Fibroblast of skin of right biceps (primary cell): ENCODE data around the gene OR10J5.
"Not testable (repeated sequence)": the region's sequence is repeated elsewhere in the genome, so short reads cannot be mapped to it uniquely, and the experiment has no call there.

ENCODE experiments used
- DNase-seq: peaks from one replicate; pipeline ENCODE4 v3.0.0-alpha.2; 2013

OR10J5 gene, protein sequence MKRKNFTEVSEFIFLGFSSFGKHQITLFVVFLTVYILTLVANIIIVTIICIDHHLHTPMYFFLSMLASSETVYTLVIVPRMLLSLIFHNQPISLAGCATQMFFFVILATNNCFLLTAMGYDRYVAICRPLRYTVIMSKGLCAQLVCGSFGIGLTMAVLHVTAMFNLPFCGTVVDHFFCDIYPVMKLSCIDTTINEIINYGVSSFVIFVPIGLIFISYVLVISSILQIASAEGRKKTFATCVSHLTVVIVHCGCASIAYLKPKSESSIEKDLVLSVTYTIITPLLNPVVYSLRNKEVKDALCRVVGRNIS

DNA sequence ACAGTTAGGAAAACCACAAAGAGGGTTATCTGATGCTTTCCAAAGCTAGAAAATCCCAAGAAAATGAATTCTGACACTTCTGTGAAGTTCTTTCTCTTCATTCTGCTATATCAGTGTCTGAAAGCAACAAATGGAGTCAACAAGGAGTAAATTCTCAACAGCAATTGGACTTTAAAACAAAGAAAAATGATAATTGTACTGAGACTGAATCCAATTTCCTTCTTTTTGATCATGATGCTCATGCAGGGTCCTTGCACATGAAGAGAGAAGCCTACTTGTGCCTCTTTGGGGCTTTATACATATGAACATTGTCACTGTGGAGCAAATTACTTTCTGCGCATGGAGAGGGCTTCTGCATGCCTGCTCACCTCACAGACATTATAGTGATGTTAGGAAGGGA, at the start of gene OR10J5:
OR10J5 (minus strand) TSS at position 101 of the 400 bp plus-strand sequence; CDS start at position 101, 0 bp downstream.
- no peak for DNase-seq

DNA sequence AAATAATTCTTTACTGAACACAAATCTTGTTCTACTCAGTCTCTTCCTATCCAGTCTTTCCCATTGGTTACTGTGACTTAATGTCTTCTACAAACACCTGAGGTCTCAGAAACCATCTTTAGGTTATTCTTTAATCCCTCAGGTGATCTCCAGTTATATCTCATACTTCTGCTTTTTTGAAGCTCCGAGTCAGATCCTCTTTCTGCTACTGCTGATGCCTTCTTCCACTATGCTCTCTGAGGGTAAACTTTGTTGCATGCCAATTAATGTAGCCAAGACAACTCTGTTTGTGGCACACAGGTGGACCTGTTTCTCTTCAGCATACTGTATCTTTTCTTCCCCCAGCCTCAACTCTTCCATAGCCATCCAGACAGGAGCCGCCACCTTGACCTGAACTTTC, 48.7 kb upstream of the OR10J5 start:
- no peak for DNase-seq

DNA sequence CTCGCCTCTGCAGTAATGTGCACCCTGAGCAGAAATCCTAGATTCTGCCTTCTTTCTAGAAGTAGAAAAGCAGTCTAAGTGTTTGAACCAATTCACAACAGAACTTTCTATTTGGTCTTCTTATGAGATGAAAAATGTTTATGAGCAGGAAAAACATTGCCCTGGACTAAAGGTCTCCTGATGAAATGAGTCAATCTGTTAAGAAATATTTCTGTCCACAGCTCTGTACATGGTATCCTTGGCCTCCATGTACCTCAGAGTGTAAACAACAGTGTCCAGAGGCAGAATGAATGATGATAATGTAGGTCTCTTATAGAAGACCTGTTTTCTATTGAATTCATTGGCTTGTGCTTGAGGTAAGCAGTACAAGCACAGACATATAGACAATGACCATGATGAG, 45.6 kb upstream of the OR10J5 start:
- no peak for DNase-seq

DNA sequence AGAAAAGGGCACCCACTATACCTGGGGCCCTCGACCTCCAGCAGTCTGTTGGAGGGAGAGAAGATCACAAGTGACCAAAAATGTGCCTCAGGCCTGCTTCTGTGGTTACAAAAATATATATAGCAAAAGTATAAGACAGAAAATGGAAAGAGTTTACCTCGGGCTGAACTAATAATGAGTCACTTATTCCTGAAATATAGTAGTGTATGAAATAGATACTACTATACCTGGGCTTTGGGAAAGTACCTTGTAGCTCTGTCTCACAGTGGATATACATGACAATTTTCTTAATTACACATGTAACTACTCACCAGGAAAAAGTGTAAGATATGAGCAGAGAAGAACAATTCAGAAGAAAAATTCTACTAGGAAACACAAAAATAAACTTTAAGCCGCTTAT, 44.5 kb upstream of the OR10J5 start:
- DNase-seq: no peak

DNA sequence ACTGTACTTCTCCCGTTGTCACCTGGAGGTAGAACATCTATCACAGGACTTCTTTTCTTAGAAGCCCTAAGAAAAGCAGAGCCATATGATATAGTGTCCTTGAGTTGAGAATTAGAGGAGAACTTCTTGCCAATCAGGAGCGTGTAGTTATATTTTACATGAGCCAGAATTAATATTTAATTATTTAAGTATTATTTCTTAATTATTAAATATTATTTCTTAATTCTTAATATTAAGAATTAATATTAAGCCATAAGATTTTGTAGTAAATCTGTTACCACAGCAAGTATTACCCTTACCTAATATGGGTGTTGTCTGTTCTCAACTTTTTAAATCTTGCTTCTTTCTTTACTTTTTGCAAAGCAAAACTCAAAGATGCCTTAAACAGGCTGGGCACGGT, 41.6 kb upstream of the OR10J5 start:
- DNase-seq: no peak

DNA sequence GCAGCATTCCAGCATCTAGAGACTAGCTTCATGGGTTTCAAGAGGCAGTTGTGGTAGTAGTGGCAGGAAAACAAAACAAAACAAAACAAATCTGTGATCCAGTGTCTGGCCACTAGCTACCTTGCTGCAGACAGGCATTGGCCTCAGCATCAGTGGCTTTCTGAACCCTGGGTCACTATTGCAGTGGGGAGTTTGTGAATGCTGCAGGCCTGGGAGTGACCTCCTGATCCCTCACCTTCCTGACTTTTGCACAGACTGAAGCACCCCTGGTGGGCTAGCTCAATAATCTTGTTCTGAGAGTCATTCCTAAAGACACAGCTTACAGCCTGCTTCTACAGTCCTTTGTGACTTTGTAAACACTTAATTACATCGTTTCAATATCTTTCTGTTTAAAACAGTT, 26.9 kb upstream of the OR10J5 start:
- DNase-seq: no peak

DNA sequence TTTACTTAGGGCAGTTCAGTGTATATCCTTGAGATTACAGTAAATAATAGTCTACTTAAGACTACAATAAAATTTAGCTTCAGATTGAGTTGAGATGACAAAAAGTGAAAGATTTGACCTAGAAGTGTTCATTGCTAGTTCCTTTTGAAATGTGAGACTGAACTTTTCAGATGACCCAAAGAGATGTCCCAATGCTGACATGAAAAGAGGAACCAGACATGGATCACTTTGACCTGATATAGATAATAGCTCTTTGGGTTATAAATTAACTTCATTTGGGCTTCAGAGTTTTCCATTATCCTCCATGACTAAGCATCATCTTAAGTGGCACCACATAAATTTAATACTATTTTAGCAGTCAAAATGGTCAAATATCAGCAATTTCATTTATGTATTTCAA, 25.7 kb upstream of the OR10J5 start:
- no peak for DNase-seq

DNA sequence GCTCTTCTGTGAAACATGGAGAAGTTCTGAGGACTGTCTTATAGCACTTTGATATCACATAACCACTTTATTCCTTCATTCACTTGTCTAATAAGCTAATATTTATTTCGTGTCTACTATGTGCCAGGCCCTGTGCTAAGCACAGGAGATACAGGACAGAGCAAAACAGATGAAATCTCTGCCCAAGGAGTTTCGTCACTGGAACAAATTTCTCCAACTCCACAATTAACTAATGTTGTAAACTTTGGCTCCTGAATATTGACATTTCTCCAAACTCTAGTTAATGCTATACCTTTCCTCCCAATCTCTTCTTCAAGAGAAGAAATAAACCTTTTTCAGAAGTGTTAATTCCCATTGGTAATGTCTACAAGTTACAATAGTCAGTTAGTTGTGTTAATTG, 24.8 kb upstream of the OR10J5 start:
- DNase-seq: no peak

DNA sequence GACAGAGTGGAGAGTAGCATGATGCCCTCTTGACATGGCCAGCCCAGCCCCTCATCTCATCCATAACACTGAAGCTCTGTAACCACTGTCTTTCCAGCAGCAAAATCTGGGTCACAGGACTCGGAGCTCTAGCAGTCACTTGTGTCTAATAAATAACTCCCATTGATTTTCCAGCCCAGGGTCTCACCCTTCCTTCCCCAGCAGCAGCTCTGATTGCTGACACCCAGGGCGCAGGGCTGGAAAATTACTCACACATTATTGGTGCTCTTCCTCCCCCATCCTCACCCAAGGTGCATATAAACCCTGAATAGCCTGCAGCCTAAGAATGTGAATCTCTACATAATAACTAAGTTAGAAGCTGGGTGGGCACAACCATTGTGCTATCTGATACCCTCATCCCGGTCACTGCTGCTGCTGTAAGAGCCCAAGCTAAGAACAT, 21.1 kb upstream of the OR10J5 start:
- no peak for DNase-seq

DNA sequence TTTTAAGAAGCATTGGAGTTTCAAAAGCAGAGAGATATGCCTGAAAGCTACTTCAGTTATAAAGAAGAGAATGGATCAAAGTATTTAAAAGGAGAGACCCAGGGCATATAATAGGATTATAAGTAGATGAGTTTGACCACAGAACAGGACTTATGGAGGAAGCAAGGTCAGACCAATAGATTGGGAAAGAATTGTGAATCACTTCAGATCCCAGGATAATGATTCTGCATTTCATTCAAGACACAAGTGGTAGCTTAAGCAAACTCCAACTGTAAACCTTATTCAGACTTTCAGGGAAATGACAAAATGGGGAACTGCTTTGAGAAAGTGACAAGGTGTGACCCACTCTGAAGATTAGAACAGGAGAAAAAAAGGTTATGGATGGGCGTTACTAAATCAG, 18.9 kb upstream of the OR10J5 start:
- DNase-seq: no peak

DNA sequence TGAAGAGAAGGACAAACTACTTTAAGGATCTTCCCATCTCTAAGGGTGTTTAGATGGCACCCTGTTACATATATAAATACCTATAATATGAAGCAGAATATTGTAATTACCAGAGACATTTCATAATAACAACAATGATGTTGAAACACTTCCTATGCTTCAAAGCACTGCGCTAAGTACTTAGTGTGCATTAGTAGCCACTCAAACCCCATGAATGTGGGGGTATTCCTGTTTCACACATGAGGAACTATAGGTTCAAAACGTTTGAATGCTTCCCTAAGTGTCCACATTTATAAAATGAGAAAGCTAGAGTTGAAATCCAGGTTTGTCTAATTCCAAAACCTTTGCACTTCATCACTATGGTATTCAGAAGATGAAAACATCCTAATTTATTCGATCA, 18.5 kb upstream of the OR10J5 start:
- no peak for DNase-seq

DNA sequence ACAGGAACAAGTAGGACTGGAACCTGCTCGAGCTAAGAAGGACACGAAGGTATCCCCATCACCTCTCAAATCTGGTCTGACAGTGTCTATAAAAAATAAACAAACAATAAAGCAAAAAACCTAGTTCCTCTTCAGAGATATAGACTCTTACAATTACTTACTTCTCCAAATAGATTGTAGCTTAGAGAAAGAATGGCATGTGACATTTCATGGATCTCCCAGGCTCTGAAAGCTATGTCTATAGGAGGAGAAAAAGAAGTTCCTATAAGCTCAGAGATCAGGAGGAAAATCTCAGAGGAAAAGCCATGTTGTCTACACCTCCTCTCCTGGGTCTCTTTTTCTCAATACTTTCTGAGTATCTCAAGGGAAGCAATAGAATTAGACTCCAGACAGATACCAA, 12.3 kb upstream of the OR10J5 start:
- no peak for DNase-seq

DNA sequence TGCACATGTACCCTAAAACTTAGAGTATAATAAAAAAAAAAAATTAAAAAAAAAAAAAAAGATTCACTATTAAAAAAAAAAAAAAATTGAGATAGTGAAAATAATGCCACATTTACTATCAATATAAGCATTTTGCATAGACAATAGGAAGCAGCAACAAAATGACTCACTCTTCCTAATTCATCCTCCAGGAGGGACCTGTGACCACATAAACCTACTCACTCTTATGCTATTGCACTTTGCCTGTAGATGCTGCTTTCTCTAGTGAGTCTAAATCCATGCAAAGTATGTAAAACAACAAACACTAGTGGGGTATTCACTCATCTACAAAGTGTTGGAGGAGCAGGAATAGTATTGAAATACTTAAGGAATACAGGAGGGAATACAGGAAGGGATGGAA, 2.9 kb downstream of the OR10J5 start:
- no peak for DNase-seq

DNA sequence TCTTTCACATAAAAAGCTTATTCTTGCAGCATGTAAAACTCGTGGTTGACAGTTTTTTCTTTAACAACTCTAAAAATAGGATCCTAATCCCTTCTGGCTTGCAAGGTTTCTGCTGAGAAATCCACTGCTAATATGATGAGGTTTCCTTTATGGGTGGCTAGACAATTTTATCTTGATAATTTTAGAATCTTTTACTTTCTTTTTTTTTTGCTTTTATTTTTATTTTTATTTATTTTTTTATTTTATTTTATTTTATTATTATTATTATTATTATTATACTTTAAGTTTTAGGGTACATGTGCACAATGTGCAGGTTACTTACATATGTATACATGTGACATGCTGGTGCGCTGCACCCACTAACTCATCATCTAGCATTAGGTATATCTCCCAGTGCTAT, 11.0 kb downstream of the OR10J5 start:
- DNase-seq: not testable (repeated sequence)

DNA sequence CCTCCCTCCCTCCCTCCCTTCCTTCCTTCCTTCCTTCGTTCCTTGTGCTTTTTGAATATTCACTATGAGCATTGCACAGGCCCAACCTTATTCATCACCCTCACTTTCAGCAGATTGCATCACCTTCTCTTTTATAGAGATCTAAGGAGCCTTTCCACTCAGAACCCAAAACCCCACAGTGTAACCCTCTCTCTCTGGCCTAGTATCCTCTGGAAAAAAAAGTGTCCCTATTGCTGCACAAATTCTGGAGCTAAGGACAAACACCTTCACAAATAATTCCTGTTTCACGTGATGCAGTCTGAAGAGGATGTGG, 25.6 kb downstream of the OR10J5 start:
- DNase-seq: no peak

DNA sequence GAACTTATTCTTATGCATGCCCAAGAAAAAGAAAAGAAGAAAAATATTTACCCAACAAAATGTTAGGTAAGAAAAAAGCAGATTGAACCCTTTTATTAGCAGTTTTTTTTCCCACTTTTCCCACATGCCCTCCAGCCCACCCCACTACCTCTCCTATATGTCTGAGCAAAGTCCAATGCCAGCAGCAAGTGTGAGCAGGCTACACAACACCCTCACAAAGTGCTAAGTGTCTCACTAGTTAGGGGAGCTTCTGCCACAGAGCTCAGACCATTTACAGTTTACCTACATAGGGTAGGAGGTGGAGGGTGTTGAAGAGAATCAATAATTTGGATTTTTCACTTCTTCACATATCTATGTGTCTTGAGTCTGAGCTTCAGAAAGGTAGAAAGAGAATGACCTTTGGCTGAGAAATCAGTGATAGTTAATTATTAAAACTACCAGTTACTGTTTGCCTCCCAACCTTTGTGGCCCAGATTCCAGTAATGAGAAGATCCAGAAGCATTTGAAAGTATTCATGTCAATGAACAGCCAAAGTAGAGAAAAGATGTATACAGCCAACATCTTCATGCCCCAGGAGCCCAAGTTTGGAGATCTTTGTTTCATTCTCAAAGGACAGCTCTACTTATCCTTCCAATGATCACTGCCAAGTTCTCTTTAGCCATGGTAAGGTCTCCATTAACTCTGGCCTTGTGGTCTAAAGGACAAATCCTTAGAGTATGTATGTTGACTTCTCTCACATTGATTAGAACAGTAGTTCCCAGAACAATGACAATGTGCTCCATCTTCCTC, 26.2 kb downstream of the OR10J5 start:
- DNase-seq: no peak

DNA sequence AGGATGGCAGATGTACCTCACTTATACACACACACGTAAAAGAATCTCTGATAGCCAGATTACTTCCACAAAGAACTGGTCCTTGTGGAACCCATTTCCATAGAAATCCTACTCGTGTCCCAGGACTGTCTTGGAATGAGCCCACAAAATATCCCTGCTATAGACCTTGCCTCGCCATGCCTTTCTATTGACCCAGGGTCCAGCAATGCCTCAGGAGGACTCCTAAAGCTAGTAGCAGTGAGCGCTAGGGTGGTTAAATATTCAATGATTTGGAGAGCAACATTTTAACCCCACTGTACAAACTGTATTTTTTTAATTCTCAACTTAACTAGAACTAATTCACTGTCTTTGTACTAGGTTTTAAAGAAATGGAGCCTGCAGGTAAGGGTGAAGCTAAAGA, 26.9 kb downstream of the OR10J5 start:
- DNase-seq: no peak

DNA sequence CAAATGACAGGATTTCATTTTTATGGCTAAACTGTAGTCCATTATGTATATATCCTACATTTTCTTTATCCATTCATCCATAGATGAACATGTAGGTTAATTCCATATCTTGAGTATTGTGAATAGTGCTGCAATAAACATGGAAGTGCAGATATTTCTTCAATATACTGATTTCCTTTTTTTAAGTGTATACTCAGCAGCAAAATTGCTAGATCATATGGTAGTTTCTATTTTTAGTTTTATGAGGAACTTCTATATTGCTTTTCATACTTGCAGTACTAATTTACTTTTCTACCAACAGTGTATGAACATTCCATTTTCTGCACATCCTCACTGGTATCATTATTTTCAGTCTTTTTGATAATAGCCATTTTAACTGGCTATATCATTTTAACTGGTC, 30.1 kb downstream of the OR10J5 start:
- DNase-seq: no peak

DNA sequence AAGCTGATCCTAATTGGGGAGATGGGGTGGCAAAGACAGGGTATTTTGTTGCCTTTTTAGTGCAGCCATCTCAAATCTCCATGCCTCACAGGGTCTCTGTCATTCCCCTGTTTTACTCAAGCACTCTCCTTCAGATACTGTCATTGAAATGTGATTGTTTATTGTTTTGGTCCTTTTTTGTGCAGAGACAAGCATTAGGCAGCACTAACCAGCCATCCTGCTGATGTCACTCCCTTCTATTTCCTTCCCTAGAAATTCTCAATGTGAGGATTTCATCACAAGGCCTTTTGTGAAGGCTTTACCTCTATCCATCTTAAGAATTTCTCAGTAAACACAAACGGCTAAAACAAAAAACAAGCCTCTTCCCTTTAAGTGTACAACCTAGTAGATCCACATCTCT, 34.7 kb downstream of the OR10J5 start:
- DNase-seq: no peak

DNA sequence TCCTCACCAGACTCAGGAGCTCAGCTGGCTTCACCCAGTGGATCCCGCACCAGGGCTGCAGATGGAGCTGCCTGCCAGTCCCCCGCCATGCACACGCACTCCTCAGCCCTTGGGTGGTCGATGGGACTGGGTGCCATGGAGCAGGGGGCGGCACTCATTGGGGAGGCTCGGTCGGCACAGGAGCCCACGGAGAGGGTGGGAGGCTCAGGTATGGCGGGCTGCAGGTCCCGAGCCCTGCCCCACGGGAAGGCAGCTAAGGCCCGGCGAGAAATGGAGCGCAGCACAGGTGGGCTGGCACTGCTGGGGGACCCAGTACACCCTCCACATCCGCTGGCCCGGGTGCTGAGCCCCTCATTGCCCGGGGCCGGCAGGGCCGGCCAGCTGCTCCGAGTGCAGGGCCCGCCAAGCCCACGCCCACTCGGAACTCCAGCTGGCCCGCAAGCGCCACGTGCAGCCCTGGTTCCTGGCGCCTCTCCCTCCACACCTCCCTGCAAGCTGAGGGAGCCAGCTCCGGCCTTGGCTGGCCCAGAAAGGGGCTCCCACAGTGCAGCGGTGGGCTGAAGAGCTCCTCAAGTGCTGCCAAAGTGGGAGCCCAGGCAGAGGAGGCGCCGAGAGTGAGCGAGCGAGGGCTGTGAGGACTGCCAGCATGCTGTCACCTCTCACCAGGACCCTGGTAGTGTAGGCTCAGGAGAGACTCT, 41.1 kb downstream of the OR10J5 start:
- DNase-seq: not testable (repeated sequence)

DNA sequence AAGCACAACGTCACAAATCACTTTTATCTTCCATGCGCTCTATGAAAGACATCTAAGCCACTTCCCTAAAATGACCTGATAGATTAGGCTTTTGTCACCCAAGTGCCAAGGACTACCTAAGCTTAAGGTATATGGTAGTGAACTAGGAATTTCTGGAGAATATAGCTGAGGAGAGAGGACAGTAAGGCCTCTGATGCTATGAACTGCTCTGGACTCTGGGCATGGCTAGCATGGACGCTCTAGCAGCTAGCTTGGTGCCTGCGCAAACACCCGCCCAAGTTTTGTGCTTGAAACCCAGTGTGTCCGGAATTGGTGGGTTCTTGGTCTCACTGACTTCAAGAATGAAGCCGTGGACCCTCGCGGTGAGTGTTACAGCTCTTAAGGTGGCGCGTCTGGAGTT, 42.5 kb downstream of the OR10J5 start:
- DNase-seq: no peak

DNA sequence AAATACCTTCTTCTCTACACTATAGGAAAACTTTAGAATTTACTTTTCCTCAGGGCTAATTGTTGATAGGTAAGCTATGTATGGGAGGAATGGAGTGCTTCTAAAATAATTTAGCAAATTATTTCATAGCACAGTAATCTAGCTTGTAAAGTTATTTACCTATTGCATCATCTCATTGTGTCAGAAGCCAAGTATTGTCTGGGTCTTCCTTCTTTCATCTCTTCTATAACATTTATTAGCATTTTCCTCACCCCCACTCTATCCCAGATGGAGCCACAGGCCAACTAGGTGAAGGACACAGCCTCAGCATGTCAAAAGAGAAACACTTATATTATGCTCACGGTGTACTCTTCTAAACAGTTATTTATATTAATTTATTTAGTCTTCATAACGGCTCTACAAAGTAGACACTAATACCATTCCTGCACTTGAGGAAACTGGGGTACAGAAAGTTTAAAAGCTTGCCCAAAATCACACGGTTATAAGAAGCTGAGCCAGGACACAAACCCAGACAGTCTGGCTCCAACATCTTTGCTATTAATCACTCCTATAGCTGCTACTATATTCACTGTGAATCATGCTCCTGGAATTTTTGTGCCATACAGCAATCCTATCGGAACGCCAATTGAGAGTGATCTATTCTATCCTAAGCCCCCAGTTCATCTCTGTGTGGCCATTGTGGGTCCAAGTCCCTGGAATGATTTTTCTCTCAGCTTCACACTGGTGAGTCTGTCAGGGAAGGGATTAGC, 43.1 kb downstream of the OR10J5 start:
- DNase-seq: peak; percentile 63
